Stimulated activated CD4-positive, alpha-beta T cell treated with anti-CD3 and anti-CD28 coated beads, Interleukin-12 subunit alpha, Interleukin-12 subunit beta, amount 100 ng/mL, for 48 hours (primary cell): Measurements from ENCODE around the gene CASZ1.

Experiments used
- DNase-seq, 3 donors: peaks; one replicate each; pipeline ENCODE4 v3.0.0-alpha.2; 2020; ENCODE audit warnings: low read depth in 2 of 3, low spot score in 1 of 3

CASZ1 gene

DNA sequence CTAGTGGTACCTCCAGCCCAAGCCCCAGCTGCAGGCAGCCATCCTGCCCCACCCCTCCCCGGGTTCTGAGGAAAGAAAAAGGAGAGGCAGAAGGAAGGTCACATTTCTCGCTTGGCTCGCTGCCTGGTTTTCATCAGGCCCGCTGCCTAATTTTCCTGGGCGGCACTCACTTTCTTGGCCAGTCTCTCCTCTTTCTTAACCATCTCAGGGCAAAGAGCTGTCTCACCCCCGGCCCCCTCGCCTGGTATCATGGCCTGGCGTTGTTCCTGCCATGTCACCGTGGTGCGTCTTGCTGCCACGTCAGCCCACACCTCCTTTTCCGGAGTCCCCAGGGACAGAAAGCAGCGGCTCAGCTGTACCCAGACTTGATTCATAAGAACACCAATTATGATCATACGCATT lies 26.6 kb upstream of the CASZ1 start:
- no peak for DNase-seq

DNA sequence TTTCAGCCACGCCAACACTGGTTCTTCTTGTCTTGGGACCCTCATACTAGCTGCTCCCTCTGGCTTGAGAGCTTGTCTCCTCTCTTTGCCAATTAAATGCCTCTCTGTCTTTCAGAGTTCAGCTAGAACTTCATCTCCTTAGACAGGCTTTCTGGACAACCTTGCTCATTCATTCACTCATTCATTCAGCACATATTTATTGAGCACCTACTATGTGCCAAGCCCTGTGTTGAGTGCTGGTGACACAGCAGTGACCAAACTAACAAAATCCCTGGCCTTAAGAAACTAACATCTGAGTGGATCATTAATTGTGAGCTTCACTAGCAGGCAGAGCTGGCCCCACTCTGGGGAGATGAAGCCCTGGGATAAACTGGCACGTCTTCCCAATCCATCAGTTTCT lies 24.9 kb upstream of the CASZ1 start:
- DNase-seq = no peak

DNA sequence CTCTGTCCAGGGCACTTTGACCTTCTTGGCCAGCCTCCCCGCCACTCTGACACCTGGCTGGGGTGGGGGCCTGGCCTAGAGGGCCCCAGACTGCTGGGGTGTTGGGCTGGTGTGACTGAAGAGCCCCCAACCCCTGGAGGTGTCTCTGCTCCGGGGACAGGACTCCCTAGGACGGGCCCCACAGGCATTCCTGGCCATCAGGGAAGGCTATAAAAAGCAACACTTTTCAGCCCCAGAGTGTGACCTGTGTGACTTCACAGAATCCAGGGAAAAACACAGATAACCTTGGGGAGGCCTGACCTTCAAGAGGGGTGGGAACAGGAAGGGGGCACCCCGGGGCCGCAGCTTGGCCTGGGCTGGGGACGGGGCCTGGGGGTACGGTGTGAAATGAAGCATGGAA lies 24.0 kb upstream of the CASZ1 start:
- DNase-seq = no peak

DNA sequence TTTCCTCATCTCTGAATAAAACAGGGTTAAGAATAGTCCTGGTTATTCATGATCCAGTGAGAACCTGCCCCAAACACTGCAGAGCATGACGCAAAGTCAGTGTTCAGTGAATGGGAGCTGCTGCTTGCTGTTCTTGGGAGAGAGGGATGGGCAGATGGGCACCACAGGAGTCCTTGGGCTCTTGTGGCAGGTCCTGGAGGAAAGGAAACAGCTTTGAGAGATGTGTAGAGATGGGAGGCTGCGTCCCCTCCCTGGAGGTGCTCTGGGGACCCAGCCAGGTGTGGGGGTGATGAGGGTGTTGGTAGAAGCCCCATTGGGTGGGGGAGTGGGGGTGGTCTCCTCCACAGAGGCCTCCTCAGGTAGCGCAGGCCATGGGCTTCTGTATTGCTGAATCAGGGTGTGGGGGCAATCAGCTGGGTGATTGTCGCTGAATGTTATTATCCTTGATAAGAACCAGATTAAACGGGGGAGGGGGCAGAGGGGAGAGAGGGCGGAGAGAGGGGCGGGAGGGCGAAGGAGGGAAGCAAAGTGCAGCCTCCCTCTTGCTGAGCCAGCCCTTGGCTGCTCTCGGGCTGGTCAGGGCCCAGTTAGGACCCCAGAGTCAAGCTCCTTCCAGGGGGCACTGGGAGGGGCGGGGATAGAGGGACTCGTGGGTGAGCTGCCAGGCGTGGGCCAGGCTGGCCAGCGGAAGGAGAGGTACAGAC lies 22.9 kb upstream of the CASZ1 start:
- no peak for DNase-seq

DNA sequence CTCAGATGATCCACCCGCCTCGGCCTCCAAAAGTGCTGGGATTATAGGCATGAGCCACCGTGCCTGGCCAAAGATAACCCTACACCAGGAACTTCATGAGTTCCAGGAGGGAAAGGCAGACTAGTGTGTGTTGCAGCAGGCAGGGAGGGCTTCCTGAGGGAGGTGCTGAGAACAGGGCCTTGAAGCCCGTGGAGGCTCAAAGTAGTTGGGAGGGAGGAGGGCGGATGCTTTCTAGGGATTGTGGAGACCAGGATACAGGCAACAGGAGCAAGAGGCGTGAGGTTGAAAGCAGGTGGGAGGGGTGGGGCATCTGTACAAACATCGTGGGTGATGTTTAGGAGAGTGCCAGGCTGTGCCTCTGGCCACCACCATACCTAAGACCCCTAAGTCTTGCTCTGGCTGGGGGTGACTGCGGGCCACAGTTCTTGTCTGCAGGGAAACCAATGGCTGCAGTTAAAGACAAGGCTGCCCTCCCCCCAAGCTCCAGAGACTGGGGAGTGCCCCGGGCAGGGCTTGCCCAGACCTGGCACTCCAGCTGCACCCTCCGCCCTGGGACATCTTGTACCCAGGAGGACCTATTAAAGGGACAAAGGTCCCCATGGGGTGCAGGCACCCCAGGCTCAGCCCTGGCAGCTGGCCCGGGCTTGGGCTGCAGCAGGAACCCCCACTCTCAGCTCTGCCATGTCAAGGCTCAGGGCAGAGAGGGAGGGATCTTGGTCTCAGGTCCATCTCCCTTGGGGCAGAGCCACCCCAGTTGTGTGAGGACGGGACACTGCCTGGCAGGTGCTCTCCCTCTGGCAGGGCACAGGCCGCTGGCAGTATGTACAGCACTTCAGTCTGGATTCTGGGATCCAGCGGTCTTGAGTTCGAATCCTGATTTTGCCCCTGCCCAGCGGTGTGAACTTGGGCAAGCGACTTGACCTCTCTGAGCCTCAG lies 22.1 kb upstream of the CASZ1 start:
- no peak for DNase-seq

DNA sequence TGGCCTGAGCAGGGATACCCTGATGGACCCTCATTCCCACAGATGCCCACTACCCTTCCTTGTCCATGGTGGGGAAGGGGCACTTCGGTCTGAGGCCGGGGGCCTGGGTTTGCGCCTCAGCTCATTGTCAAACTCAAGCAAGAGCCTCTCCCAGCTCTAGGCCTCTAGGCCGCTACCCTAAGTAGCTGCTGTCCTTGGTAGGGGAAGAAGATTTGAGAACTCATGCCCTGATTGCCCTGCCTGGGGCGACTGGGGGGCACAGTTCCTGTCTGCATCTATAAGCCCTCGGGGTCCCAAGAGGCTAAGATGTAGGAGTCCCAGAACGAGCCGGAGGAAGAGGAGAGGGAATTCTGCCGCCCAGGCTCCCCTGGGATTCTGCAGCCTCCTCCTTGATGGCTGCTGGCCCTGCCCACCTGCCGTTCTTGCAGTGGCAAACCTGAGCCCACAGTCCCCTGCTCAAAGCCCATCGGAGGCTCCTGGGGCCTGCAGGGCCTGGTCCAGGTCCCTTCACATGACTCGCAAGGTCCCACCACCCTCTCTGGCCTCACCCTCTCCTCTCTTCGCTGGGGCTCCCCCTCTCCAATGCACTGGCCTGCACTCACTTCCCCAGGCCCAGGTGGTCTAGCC lies 20.4 kb upstream of the CASZ1 start:
- no peak for DNase-seq

DNA sequence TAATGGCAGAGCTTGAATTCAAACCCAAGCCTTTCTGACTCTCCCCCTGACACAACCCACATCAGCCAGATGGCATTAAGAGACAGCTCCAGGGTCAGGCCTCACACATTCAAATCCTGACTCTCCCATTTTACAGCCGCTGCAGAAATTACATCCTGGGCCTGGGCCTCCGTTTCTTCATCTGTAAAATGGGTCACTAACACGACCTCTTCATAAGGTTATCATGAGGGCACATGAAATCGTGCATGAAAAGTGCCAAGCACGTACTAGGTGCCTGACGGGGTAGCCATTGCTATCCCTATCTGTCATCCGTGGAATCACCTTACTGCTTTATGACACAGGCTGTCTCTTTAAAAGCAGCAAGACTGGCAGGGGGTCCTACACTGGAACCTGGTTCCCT lies 19.8 kb upstream of the CASZ1 start:
- no peak for DNase-seq

DNA sequence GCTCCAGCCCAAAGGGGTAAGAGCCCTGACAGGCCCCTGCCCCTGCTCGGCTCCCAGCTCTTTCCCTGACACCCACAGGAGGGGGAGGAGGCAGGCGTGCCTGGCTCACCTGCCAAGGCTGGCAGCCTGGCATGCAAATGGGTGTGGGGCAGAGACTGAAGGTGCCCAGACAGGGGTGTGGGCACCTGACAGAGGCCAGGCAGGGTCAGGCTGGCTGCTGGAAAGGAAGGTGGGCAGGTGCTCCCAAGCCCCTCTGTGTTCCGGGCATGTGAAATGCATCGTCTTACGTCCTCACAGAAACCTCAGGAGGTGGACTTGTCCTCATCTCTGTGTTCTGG lies 19.4 kb upstream of the CASZ1 start:
- no peak for DNase-seq

DNA sequence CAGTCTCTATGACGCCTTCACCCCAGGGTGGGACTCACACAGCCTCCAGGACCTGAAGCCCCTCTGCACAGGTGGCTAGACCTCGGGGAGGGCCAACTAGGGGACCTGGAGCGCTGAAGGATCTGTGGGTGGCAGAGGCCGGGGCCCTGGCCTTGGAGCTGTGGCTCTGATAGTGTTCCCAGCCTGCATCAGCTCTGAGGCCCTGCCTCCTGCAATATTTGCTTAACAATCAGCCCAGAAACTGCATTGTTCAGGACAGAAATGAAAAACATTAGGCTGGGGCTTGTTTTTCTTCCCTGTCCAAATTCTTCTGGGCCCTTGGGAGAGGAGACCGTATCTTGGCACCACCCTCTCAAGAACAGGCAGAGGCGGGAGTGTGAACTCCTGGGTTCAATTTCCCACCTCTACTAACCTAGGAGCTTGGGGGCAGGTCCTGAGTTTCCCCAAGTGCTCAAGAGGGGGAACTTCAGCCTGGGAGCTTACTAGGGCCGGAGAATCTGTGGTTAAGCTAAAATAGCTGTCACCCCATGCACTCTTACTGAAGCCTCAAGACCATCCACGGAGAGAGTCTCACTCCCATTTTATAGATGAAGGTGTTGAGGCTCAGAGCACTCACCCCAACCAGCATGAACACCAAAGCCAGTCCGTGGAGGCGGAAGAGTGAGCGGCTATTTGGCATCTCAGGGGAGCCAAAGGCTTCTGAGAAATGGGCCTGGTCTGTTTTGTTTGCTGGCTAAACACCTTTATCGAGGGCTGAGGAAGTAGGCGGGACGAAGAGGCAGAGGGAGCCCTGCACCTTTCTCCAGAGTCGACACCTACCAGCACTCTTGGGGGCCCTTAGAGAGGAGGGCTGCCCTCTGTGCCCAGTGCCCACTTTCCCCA lies 18.8 kb upstream of the CASZ1 start:
- no peak for DNase-seq

DNA sequence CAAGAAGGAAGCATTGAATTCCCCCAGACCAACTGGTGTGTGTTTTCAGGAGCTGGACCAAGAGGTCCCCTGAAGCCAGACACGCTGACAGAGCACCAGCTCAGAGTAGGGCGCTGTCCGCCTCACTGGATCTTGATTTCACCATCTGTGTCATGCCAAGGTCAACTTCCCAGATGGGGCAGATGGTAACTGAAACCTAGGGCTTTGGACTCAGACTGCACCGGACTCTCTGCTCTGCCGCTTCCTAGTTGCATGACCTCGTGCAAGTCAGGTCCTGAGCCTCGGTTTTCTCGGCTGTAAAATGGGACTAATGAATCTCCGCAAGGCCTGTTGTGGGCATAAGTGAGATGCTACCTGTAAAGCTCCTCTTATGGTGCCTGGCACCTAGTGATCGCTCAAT lies 17.9 kb upstream of the CASZ1 start:
- DNase-seq = no peak

DNA sequence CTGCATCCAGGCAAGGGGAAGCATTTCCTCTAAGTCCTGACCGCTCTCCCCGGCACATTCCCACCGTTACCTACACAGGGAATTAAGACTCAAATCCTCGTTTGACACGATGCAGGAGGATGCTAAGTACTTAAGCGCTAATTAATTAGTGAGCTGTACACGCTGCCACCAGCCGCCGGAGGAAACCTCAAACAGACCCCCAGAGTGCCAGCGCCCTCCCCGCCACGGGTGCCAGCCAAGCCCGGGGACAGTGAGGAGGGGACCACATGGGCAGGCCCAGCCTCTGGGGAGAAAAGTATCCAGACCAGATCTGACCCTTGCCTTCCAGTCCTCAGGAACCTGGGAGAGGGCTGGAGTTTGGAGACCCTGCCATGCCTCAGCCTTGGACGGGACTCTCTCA lies 17.4 kb upstream of the CASZ1 start:
- no peak for DNase-seq

DNA sequence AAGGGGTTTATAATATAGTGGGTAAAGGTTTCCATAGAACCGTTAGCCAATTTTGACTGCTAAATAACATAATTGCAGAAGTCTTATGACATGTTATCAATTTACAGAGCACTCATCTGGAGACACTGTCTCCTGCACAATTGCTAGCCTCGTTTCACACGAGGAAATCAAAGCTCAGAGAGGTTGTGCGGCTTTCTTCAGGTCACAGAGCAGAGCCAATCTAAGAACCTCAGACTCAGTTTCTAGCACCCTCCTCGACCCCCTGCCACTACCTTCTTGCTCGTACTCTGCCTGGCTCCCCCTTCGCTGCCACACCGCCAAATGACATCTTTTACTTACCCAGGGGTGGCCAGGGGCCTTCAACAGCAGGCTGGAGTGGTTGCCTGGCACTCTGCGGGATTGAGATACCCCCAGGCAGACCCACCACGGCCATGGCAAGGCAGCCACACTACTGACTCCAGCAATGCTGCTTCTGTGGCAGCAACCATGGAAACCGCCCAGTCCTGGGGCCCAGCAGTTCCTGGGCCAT lies 16.0 kb upstream of the CASZ1 start:
- DNase-seq = no peak

DNA sequence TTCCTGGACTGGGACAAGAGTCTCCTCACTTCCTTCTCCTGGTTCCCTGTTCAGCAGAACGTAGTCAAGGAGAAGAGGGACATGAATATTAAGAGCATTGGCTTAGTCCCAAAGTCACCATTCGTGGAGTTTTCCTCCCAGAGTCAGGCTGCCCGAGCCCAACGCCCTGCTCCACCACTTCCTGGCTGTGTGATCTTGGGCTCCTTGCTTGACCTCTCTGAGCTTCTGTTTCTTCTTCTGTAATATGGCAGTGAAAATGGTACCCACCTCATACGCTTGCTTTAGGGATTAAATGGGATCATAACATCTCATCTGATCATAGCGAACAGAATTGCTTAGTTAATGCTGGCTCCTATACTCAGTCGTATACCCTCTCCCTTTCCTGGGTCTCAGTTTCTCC lies 12.0 kb upstream of the CASZ1 start:
- no peak for DNase-seq

DNA sequence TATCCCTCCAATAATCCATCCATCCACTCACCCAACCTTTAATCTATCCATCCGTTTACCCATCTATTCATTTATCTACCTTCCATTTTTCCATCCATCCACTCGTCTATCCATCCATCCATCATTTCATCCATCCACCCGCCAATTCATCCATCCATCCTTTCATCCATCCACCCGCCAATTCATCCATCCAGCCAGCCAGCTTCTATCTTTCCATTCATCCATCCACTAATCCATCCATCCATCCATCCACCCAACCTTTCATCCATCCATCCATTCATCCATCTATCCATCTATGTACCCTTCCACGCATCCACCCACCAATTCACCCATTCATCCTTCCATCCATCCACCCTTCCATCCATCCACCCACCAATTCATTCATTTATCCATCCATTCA lies 10.5 kb upstream of the CASZ1 start:
- no peak for DNase-seq

DNA sequence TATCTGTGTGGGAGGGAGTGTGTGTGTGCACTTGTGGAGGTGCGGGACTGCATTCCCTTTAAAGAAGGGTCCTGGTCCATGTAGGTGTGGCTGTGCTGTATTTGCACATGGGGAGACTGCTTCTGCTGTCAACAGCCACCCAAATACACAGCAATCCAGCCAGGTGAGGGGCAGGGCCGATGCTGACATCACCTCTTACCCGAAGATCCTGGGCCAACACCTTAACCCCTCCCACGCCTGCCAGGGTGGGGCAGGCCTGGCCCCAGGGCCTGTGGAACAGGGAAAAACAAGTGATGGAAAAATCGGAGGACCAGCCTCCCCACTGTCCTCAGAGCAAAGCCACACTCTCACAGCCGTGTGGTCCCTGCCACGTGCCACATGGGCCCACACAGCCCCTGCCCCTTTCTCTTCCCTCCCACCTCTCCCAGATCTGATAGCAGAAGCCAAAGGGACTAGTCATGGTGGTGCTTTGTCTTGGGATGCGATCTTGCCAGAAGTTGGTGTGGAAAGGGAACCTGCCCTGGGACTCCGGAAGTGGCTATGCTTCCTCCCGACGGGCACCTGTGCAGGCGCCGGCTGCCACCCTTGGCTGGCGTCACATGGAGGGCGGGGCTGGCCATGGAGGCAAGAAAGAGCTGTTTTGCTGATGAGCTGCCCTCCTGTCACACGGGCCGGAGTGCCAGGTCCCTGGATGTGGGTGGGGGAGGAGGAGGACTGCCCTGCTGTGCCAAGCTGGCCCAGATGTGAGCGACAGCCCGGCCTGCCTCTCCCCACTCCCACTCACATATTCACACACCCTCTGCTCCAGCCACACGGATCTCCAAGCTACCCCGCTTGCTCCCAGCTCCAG lies 7.8 kb upstream of the CASZ1 start:
- no peak for DNase-seq

DNA sequence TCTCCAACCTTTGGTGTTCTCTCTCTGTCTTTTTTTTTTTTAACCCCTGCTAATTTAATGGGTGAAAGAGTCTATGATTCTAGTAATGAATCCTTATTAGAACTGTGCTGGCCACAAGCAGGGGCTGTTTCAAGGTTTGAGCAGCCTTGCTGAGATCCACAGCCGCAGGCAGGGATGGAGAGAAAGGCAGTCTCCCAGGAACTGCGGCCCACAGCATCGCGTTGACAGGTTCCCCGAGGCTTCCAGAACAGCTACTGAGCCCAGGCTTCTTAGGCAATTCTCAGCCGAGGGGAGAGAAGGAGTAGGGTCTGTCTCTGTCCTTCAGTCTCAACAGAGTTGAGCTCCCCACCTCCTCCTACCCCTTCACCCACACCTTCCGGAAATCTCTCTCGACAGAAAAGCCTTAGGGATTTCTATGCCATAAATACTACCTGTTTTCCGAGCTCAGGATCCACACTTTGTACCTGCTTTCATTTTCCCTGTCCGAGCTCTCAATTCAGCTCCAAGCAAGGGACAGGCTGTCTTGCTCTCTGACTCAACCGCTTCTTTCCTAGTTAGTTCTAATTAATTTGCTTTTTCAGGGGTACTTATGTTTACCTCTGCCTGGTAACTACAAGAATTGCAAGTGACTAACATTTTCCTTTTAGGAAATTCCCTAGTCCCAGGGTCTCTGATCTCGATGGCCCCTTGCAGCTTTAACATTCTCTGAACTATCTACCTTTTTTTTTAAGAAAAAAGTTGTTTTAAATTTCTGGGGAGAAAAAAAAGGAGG lies 6.7 kb upstream of the CASZ1 start:
- DNase-seq = no peak

DNA sequence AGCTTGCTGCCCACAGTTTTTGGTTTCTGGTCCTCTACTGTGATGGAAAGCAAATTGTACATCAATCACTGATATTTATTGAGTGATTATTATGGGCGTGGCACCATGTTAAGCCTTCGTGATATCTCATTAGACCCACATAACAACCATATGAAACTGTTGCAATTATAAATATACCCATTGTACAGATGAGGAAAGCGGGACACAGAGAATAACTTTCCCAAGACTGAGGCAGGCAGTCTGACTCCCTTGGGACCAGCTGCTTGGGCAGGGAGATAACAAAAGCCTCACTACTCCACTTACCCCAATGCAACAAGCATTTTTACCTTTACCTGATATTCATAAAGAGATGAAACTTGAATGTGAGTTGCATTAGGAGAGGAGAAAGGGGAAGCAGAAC lies 4.3 kb upstream of the CASZ1 start:
- DNase-seq = no peak

DNA sequence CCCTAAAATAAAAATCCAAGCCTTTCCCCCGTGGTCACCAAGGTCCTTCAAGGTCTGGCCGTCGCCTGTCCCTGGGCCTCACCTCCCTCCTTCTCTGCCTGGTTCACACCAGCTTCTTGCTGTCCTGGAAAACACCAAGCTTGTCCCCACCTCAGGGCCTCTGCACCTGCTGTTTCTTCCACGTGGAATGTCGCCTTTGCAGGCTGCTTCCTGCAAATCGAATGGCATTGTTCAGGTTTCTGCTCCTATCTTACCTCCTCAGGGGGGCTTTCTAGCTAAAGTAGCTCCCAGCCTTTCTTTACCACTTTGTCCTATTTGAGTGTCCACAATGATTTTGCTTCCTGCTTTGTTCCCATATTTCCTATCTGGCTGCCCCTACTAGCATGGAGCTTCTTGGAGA lies 3.3 kb upstream of the CASZ1 start:
- no peak for DNase-seq

DNA sequence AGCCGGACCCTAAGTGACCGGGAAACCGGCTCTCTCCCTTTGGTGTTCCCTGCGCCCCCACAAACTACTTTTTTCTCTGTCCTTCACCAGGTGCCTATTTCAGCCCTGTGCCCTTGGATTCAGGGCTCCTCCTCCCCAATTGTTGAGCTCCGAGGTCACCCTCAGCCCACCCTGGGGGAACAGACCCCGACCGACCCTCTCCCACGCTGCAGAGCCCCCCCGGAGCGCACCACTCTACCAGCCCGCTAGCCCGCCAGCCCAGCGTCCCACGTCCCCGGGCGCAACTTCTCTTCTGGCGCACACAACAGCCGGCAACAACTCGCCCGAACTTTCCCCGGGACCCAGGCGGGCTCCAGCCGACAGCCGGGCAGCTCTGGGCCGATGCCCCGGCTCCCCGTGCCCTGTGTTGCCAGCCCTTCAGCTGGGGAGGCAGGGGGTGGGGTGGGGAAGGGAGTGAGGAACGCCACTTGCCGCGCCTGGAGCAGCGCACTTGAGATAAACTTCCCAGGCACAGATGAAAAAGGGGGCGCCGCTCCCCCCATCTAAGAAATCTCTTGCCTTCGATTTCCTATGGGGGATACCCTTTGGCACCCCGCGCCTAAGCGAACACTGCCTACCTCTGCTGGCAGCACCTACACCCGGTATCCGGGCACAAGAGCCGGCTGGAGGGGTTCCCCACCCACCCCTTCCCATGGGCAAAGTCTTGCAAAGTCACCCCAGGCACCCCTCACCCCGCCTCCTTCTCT lies 997 bp downstream of the CASZ1 start:
- DNase-seq = no peak
